HG03460 (cell line): ENCODE data around the gene GOT1.

Source experiments
- ATAC-seq: cut with Tn5 transposase; IDR thresholded peaks from one replicate; pipeline ENCODE4 v1.9.1; 2021; ENCODE audit not compliant: unreplicated experiment

GOT1 gene

GRCh38 chr10:99430451-99431189 is at the start of gene GOT1:
GOT1 (minus strand) TSS chr10:99430624; CDS start chr10:99430565, 59 bp downstream.
- ATAC-seq = peak; percentile 96

GRCh38 chr10:99470327-99470726 is 39.9 kb upstream of the GOT1 start:
- no peak for ATAC-seq

GRCh38 chr10:99467236-99467999 is 37.0 kb upstream of the GOT1 start:
- ATAC-seq = no peak

- ATAC-seq = no peak
These were observed 36.3 kb upstream of the GOT1 start for GRCh38 chr10:99466632-99467223.

GRCh38 chr10:99461230-99461629 is 30.8 kb upstream of the GOT1 start:
- ATAC-seq = no peak

GRCh38 chr10:99460070-99460469 is 29.6 kb upstream of the GOT1 start:
- no peak for ATAC-seq

GRCh38 chr10:99459217-99459616 is 28.8 kb upstream of the GOT1 start:
- no peak for ATAC-seq

- ATAC-seq = no peak
These were observed 27.4 kb upstream of the GOT1 start for GRCh38 chr10:99457813-99458212.

- ATAC-seq = no peak
These were observed 26.5 kb upstream of the GOT1 start for GRCh38 chr10:99456931-99457288.

GRCh38 chr10:99456207-99456930 is 25.9 kb upstream of the GOT1 start:
- no peak for ATAC-seq

- ATAC-seq = no peak
These were observed 21.6 kb upstream of the GOT1 start for GRCh38 chr10:99451981-99452380.

GRCh38 chr10:99451499-99451788 is 21.0 kb upstream of the GOT1 start:
- ATAC-seq = no peak

GRCh38 chr10:99450624-99451498 is 20.4 kb upstream of the GOT1 start:
- ATAC-seq = no peak

GRCh38 chr10:99450156-99450555 is 19.7 kb upstream of the GOT1 start:
- ATAC-seq = no peak

- ATAC-seq = no peak
These were observed 18.6 kb upstream of the GOT1 start for GRCh38 chr10:99449023-99449422.

- no peak for ATAC-seq
These were observed 14.1 kb upstream of the GOT1 start for GRCh38 chr10:99444383-99445045.

GRCh38 chr10:99443500-99443899 is 13.1 kb upstream of the GOT1 start:
- no peak for ATAC-seq

- ATAC-seq = no peak
These were observed 12.0 kb upstream of the GOT1 start for GRCh38 chr10:99442394-99442793.

GRCh38 chr10:99438890-99439289 is 8.5 kb upstream of the GOT1 start:
- ATAC-seq = no peak

- peak; percentile 48 for ATAC-seq
These were observed 5.7 kb upstream of the GOT1 start for GRCh38 chr10:99435986-99436638.
